Germinal center (tissue), 1 donor: ENCODE measurements around the gene TBXT.
A peak's percentile ranks its signal among the peaks of the same experiment; 100 is the strongest.
"Not testable (repeated sequence)": the region's sequence is repeated elsewhere in the genome, so short reads cannot be mapped to it uniquely, and the experiment has no call there.

Source experiments
- DNase-seq: peaks from one replicate; pipeline ENCODE4 v3.0.0; 2012; ENCODE audit warnings: mixed read lengths, low spot score

Gene TBXT, protein sequence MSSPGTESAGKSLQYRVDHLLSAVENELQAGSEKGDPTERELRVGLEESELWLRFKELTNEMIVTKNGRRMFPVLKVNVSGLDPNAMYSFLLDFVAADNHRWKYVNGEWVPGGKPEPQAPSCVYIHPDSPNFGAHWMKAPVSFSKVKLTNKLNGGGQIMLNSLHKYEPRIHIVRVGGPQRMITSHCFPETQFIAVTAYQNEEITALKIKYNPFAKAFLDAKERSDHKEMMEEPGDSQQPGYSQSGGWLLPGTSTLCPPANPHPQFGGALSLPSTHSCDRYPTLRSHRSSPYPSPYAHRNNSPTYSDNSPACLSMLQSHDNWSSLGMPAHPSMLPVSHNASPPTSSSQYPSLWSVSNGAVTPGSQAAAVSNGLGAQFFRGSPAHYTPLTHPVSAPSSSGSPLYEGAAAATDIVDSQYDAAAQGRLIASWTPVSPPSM

DNA sequence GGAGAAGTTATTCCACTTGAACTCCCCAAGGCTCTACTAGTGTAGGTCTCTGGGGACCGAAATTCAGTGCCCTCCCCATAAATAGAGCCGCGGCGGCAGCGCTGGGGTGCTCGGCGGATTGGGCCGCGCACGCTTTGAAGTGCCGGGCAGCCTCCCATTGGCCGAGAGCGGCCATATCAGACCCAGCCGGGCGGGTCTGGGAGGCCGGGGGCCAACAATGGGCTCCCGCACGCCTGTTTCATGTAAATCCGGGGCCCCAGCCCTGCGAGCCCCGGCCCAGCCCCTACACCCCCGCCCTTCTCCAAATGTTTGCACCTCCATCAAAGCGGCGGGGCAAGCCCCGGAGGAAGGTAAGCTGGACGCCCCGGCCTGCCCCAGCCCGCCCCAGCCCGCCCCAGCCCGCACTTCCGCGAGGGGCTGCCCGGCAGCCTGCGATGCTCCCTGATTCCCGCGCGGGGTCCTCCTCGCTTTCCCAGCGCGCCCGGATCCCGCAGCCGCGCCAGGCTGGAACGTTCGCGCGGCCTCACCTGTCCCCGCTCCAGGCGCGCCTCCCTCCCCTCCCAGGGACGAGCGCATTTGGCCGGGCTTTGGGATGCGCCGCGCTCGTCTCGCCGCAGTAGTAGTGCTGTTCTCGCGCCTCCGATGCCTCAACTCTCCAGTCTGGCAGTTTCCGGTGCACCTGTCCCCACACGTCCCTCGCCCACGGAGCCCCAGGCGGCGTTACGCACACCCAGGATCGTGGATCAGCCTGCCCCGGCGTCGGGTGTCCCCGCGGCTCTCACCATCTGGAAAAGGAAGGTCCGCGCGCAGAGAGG is at the start of gene TBXT:
Gene TBXT, minus strand, starts transcription at position 51 of the 815 bp plus-strand sequence. CDS start 260 bp downstream, outside the sequence.
- peak; percentile 42 for DNase-seq

DNA sequence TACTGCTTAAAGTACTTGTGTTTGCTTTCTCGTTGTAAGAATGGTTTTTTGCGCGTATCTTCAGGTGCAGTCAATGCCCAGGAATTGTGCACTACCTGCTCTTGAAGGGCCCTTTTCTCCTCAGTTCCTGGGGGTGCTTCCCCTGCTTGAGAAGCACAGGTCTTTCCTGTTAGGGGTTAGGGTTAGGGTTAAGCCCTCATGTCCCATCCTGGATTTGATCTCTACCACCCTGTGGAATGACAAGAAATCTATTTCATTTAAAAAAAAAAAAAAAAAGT is 39.6 kb upstream of the TBXT start:
- no peak for DNase-seq

DNA sequence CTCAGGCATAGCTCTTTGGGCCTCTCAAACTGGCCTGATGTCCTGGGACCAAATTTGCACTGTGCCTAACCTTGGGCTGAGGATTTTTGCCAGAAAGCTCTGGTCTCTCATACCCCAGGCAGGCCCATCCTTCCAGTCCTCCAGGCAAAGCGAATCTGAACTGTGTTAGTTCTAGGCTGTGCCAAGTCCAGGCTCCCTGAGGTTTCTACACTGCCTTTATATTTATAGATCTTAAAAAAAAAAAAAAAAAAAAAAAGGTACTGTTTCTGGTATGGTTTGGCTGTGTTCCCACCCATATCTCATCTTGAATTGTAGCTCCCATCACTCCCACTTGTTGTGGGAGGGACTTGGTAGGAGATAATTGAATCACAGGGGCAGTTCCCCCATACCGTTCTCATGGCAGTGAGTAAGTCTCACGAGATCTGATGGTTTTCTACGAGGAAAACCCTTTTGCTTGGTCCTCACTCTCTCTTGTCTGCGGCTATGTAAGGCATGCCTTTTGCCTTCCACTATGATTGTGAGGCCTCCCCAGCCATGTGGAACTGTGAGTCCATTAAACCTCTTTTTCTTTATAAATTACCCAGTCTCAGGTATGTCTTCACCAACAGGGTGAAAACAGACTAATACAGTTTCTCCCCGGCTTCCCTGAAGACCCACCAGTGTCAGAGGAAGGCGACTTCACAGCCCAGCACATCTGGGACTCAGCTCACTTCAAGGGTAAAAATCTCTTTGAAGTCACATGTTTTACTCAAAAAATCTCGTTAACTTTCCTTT is 39.0 kb upstream of the TBXT start:
- DNase-seq = no peak

DNA sequence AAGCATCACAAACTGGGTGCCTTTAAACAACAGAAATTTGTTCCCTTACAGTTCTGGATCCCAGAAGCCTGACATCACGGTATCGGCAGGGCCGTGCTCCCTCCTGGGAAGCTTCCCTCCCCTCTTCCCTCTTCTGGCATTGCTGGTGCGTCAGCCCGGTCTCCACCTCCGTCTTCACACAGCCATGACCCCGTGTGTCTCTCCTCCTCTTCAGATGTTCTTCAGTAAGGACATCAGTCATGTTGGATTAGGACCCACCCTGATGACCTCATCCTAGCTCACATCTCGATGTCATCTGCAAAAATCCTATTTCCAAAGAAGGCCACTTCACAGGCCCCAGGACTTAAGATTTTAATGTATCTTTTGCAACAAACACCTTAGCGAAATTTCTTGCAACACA is 38.4 kb upstream of the TBXT start:
- no peak for DNase-seq

DNA sequence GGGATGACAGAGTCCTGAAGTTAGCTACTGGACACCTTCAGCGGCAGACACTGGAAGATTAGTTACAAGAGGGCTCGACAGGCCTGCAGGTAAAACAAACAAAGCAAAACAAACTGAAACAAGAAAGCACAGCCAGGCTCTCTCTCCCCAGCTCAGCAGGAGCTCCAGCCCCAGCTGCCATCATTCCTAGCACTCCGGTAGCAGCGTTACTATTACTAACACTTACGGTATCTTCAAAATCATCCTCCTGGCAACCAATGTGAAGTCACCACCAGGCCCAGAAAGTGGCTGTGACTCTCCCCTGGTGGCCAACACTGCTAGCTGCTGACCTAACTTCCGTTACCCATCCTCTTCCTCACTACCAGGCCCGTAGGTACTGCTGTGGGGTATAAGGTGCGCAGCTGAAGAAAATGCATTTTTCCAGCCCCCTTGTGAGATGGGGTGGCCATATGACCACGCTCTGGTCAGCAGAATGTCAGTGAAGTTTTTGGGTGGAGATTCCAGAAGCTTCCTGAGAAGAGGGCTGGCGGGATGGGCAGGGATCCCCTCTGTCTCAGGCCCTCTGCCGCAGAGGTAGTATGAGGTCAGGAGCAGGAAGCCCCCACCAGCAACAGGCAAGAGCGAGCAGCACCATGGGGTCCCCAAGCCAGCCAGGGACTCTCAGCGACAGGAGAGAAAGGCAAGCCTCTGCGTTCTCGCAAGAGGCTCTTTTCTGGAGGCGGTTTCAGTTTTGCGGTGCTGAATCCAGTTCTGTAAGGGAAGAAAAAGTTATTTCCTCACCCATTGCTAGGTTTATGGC is 37.4 kb upstream of the TBXT start:
- no peak for DNase-seq

DNA sequence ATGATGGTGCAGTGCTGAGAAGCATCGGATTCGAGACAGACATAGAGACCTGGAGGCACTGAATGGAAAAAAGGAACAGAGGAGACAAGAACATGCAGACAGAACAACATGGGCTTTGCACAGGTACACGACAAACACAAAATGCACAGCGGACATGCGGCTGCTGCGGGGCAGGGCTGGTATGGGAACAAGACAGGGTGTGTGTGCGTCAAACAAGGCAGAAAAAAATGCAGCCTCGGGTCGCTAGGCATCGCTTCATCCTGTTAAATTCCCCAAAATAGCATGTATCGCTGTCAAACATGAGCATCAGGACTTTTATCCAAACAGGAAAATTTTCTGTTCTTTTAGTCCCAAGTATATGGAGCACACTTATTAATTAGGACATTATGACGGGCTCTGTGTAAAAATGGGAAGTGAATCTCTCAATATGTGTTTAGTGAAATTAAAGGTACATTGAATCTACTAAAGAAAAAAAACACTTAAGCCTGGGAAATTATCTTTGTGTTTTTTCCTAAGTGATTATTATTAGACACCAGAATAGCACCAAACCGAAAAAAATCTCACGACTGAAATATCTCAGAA is 36.1 kb upstream of the TBXT start:
- no peak for DNase-seq

DNA sequence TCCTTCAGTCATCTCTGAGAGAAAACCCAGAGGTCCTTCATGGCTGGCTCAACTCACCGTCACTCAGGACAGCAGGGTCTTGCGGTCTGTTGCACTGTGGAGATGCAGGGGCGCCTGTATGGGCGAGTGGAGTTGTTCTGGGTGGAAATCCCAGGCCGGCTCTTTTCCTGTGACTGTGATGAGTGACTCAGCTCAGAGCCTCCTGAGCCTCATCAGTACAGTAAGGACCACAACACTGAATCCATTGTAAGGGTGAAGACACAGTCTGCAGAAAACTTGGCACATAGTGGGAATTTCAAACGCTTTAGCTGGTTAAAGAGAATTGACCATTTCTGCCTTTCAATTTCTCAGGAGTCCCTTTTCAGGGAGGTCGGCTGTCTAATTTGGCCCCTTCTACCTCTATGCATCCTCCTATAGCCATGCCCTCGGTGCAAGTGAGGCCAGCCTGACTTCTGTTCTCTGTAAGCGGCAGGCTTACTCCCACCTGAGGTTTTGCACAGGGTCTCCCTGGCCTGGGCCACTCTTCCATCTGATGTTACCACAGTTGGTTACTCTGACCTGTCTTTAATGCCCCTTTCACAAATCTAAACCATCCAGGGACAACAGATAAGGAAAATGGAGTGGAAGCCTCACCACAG is 35.5 kb upstream of the TBXT start:
- peak; percentile 16 for DNase-seq

DNA sequence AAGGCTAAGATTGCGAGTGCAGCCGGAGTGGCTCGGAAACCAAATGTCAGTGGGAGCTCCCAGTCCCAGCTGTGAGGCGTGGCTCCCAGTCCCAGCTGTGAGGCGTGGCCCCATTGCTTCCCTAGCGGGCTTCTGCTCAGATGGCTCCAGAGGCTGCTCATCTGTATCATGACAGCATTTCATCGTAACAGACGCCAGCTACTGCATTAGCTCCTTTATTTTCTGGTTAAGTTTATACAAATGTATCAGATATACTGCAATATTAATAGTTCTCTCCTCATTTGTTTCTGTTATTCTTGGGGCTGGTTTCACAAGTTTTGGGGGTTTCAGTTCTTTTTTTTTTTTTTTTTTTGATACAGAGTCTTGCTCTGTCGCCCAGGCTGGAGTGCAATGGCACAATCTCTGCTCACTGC is 34.7 kb upstream of the TBXT start:
- peak; percentile 77 for DNase-seq

DNA sequence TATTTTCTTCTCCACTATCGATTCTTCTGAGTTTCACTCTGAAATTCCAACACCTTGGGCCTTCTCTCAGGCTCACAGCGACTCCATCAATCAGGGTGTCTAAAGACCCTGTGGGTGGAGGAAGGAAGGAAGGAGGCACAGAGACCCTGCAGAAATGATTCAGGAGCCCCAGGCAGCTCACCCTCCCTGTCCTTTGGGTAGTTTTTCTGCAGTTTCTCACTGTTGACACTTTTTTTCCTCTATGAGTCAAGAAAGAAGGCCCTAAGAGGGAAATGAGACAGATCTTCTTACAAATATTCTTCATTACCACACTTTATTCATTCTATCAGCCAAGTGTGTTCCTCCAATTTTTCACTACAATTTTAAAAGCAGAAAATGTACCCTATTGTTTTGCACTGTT is 34.2 kb upstream of the TBXT start:
- no peak for DNase-seq

DNA sequence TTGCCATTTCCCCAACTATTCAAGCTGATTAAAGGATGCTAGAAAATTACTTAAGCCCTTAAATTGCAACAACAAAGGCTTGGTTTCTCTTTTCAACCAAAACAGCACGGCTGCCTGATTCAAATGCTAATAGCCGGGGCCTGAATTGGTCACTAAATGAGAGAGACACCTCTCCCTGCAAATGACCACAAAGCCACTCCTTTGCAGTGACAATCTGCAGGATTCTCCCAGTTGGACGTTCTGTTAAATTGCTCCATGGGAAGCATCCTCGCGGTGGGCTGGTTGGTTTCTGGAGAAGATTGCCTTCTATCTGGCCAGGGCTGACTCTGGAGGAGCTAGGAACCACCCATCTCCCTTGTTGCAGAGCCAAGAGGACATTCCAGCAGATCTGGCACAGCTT is 29.7 kb upstream of the TBXT start:
- DNase-seq = no peak

DNA sequence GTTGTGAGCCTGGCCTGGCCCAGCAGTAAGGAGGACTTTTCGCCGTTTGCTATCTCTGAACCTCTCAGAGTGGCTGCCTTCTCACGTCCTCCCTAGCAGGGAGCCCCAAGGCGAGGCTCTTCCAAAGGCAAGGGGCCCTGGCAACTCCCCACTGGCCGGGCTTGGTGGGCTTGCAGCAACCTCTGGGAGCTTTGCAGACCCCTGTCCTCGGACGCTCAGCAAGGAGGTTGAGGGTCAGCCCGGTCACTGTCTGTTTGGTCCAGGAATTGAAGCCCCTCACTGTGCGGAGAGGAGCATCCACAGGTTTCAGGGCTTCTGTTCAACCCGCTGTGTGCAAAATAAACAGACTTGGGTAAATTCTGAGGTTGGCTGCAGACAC is 28.2 kb upstream of the TBXT start:
- no peak for DNase-seq

DNA sequence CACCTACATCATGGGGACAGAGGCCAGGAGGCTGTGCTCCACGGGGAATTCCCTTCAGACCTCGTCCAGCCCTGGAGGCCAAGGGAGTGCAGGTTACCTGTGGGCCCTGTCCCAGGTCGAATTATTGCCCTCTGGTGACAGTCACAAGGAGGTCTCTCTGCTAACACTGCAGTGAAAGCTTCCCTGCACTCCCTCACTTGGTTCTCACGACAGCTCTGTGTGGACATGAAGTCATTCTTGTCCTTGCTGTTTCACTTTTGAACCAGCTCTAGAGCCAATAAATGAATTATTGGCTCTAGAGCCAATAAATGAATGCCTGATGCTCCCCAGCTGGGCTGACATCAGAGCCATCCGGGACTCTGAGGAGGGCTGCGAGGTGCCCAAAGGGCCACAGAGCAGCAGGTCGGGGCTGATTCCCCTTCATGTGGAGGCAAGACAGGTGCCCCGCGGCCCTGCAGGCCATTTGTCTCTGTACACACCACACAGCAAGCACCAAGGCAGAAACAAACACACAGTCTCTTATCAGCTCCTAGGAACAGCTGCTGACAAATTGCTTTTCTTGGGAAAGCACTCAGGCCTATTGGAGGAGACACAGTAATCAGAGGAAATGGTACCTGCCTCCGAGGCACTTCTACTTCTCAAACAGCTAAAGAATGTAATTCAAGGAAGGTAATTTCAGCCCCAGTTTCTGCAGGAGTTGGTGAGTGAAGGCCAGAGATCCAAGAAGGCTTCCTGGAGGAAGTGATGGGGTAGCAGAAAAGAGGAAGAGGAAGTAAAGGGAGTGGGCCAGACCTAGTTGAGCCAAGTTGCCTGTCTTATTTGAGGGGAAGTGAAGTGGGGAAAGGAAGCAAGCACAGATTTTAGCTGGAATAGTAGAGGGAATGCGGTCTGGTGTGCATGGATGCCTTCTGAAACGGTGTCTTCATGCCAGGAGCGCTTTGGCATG is 27.5 kb upstream of the TBXT start:
- no peak for DNase-seq

DNA sequence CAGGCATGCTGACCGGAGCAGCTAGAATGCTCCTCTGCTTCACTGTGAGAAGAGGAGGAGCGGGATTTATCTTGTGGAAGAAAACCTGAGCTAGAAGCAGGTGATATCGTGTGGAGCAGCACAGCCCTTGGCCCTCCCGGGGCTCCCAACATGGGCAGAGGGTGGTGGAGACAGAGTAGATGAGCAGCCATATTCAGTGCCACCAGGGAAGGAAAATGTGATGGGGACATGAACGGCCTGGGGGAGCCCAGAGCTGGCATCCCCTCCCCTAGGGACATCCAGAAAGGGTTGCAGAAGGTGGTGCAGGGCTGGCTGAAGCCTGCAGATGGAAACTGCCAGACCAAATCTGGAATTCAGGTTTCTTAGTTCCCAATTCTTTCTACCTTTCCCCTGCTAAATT is 24.9 kb upstream of the TBXT start:
- DNase-seq = no peak

DNA sequence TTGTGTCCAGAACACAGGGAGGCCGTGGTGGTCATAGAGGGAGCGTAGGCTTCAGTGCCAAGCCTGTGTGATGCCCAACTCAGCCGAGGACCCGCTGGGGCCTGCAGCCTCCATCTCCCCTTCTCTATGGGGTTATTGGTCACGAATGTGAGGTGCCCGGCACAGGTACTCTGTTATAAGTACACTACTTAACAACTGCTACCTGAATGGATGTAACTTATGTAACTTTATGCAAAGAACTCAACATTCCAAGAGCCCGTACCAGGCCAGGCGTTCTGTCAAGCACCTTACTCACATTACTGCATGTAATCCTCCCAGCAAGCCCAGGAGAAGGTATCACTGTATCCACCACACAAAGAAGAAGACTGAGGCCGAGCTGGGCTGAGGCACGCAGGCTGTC is 24.5 kb upstream of the TBXT start:
- no peak for DNase-seq

DNA sequence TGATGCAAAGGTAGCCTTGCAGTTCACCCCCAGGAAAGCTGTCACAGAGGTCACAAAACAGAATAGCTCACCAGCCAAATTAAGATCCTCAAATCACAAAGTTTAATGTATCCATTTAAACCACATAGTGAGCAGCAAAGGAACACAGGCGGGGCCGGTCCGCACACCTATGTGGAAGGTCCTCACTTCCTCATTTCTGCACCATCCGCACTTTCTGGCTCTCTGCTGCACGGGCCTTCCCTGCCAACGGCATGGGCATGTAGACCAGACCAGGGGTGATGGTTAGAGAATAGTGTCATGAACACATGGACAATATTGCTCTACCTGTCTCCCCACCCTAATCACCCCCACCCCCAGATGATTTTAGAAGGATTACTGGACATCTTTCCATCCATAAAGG is 12.1 kb upstream of the TBXT start:
- DNase-seq = no peak

DNA sequence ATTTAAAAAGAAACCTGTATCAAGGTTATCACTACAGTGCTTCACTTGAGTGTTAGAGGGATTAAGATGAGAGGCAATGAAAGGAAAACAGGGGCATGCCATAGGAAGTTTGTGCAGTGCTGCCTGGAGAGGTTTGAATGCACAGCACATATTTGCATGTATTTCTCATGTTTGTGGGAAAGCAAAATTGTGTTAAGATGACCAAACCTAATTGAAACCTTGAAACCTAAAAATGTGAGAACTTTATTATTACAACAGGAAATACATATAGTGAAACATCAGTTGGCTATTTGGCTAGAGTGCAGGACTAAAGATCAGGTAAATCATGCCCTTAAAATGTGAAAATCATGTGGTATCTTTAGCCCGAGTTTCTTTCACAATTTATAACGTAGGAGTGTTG is 8.5 kb upstream of the TBXT start:
- no peak for DNase-seq

DNA sequence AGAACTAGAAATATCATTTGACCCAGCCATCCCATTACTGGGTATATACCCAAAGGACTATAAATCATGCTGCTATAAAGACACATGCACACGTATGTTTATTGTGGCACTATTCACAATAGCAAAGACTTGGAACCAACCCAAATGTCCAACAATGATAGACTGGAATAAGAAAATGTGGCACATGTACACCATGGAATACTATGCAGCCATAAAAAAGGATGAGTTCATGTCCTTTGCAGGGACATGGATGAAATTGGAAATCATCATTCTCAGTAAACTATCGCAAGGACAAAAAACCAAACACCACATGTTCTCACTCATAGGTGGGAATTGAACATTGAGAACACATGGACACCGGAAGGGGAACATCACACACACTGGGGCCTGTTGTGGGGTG is 7.4 kb upstream of the TBXT start:
- DNase-seq = not testable (repeated sequence)

DNA sequence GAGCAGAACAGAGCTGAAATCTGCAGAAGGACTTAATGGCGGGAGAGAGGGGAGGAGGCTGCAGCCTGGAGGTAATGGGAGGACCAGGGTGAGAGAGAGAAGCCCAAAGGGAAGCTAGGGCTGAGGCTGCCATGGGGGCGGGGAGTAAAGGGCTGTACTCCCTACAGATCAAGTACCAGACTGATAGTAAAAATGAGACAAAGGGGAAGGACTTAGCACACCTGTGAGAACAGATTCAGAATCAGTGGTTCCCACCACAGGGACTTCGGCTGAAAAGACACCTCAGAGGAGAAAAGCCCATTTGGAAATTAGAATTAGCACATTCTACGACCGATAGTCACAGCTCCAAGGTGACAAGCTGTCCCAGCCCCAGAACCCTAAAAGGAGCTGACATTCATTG is 6.4 kb upstream of the TBXT start:
- no peak for DNase-seq

DNA sequence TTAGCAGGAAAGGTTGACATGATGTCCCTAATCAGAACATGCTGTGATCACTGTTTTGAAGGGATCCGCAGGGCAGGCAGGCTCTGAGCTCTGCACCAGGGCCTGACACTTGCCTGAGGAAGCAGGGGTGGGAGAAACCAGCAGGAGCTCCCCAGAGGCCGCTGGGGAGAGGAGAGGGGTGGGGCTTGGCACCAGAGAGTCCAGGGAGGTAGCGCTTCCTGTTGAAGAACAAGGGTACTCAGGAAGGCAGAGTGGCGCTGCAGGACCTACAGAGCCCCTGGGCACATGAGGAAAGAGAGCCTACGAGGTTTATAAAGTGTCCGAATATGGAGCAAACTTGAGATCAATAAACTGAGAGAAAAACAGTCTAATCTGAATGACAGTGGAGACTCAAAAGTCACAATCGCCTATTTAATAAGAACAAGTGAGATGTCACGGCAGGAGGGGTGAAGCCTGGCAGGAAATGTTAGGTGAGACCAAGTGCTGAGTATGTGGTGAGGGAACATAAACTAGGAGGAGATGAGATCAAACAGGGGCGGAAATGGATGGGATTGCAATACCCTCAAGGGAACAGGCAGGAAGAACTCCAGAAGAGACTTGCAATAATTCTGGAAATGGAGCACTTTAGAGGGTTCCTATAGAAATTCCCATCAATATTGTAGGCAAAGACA is 5.8 kb upstream of the TBXT start:
- DNase-seq = no peak
